NT2/D1 (cell line): ENCODE data around the gene PRRT1.
"Not testable (repeated sequence)": the region's sequence is repeated elsewhere in the genome, so short reads cannot be mapped to it uniquely, and the experiment has no call there.

ENCODE experiments used
- YY1 ChIP-seq: IDR thresholded peaks from 2 replicates; pipeline ENCODE4 v1.6.1; 2011; ENCODE audit not compliant: insufficient read length, insufficient read depth
- ZNF274 ChIP-seq: IDR thresholded peaks from 2 replicates; pipeline ENCODE4 v1.6.1; 2011; ENCODE audit warnings: mild to moderate bottlenecking, low read depth, low read length

DNA sequence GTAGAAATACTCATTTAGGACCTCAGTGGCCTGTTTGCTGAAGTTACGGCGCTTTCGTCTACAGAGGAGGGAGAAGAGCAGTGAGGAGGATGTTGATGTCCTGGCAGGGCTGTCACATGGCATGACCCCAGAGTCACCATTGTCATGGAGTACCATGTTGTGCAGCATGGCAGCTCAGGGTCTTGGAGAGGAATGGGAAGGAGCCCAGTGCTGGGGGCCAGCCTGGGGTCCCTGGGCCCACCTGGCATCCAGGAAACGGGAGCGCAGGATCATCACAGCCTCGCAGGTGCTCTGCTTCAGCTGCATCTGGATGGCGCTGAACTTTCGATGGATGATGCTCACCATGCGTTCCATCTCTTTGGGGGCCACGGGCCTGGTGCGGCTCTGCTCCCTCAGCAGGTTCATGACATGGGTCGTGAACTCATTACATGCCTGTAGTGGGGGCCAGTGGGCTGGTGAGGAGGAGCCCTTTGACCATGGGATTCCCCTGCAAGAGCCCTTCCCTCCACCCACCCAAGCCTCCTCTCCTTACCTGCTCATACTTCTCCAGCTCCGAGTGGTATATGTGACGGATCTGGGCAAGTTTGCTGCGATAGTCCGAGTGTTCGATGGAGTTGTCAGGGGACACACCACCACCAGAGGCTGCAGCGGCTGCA is 36.1 kb upstream of the PRRT1 start:
- not testable (repeated sequence) for TF ChIP-seq YY1, ZNF274
